HG02970 (cell line): ENCODE data around the gene SDK2.

Experiments
- ATAC-seq: cut with Tn5 transposase; IDR thresholded peaks from one replicate; pipeline ENCODE4 v1.9.1; 2021; ENCODE audit warnings: mild to moderate bottlenecking, moderate library complexity, moderate number of reproducible peaks; ENCODE audit not compliant: unreplicated experiment, low FRiP score

Gene SDK2, protein sequence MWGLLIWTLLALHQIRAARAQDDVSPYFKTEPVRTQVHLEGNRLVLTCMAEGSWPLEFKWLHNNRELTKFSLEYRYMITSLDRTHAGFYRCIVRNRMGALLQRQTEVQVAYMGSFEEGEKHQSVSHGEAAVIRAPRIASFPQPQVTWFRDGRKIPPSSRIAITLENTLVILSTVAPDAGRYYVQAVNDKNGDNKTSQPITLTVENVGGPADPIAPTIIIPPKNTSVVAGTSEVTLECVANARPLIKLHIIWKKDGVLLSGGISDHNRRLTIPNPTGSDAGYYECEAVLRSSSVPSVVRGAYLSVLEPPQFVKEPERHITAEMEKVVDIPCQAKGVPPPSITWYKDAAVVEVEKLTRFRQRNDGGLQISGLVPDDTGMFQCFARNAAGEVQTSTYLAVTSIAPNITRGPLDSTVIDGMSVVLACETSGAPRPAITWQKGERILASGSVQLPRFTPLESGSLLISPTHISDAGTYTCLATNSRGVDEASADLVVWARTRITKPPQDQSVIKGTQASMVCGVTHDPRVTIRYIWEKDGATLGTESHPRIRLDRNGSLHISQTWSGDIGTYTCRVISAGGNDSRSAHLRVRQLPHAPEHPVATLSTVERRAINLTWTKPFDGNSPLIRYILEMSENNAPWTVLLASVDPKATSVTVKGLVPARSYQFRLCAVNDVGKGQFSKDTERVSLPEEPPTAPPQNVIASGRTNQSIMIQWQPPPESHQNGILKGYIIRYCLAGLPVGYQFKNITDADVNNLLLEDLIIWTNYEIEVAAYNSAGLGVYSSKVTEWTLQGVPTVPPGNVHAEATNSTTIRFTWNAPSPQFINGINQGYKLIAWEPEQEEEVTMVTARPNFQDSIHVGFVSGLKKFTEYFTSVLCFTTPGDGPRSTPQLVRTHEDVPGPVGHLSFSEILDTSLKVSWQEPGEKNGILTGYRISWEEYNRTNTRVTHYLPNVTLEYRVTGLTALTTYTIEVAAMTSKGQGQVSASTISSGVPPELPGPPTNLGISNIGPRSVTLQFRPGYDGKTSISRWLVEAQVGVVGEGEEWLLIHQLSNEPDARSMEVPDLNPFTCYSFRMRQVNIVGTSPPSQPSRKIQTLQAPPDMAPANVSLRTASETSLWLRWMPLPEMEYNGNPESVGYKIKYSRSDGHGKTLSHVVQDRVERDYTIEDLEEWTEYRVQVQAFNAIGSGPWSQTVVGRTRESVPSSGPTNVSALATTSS (N-terminal part only)

DNA sequence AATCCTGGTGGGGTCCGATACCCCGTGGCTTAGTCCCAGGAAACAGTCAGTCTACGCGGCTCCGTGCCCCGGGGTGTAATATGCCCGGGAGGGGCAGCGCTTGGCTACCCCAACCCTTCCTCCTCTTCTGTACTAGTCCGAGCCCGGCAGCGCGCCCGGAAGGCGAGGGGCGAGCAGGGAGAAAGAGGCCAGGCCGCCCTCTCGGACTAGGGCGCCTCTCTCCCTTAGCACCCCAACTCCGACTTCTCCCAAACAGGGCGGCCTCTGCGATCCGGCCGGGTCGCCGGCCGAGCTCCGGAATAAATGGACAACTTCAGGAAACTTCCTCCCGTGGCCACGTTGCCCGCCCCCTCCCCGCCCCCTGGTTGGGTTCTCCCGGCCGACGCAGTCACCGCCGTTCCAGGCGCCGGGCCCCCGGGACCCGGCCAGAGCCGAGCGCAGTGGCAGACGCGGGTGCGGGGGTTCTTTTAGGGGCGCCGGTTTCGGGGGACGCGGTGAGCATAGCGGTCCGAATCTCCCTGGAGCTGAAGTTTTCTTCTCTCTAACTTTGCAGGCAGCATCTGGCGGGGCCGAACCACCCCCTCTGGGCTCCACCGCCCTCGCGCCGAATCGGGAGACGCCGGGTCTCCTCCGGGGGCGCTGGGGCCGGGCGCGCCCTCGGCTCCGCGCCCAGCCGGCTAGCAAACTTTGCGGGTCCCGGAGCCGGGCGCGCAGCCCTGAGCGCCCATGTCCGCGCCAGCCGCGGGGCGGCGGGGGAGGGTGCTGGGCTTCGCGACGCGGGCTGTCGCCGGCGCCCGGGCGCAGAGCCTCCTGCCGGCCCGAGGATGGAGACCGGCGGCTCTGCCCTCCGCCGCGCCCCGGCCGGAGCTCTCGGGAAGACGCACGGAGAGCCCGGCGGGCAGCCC, at the start of gene SDK2:
TSS of gene SDK2 (minus strand) at position 301 of the 905 bp plus-strand sequence. CDS start 357 bp downstream, outside the sequence.
- ATAC-seq: no peak

DNA sequence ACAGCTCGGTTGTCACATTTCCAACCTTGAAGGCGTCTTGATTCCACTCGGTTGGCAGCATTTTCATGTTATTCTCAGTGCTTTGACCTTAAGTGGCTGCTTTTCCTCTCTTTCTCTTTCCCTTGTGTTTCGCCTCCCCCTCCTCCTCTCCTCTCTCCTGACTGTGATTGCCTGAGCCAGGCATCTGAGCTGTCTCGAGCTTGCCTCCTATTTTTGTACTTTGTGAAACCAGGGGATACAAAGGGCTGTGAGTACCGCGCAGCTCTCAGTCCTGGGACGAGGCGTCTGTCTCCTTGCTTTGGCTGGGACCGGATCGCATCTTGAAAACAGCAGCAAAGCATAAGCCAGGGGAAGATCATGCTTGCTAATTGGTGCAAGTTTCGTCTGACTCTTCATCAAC, 48.8 kb upstream of the SDK2 start:
- ATAC-seq: no peak

DNA sequence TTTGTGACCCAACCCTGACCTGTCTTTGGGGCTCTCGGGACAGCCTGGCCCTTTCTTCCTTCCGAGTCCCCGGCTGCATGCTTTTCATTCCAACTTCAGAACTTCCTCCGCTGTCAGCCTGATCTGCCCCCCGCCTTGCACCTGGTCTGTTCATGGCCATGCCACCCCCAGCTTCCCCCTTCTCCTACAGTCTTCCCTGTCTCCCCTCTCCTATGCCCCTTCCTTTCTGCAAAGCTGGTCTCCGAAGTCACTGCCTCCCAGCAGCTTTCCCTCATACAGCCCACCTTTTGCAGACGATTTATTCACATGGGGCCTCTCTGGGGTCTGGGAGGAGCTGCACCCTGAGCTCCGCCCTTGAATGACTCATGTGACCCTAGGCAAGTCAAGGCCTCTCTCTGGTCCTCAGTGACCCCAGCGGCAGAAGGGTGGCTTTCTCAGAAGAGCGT, 47.1 kb upstream of the SDK2 start:
- ATAC-seq: no peak

DNA sequence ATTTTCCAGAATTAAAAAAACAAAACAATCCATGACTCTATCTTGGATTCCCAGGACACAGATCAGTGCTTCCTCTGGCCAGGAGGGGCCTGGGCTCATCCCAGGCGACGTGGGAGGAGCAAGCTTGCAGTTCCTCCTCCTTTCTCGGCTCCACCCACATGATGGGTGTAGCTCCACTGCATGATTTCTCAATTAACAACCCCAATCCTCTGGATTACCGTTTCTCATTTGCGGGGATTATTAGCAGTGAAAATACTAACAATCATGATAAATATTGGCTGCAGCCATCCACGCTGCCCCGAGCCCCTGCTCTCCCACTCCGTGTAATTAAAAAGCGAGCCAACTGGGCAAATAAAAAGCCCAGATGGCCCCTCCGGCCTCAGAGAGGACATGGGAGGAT, 46.4 kb upstream of the SDK2 start:
- no peak for ATAC-seq

DNA sequence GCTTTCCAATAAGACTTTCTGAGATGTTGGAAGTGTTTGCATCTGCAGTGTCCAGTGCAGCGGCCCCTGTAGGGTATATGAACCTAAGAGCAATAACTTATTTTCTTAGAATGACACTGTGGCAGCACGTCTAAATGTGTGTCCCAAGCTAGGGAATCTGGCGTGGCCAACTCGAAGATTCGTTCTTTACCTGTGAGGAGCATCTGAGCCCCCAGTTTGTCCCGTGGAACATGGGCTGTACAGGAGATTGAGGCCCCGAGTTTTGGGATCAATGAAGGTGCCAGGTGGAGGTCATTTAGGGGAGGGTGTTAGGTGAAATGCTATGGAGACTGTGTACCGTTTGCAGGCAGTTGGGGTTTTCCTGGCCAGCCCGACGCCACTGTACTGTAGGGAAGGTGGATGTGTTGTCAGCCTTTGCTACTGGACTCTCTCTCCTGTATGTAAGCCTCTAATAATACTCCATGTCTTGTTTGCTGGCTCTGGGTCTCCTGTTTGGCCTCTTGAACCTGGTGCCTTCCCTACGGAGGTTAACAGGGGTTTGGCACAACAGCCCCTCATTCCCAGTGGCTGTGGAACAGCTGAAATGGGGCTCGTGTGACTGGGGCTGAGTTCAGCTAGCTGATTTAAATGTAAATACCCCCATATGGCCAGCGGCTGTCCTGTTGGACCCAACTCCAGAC, 45.5 kb upstream of the SDK2 start:
- ATAC-seq: no peak

DNA sequence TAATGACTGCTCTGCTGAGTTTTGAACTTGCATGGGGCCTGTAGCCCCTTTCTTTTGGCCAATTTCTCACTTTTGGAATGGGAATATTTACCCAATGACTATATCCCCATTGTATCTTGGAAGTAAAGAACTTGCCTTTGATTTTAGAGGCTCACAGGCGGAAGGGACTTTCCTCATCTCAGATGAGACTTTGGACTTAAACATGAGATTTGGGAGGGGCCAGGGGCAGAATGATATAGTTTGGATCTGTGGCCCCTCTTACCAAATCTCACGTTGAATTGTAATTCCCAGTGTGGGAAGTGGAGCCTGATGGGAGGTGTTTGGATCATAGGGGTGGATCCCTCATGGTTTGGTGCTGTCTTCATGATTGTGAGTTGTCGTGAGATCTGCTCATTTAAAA, 42.7 kb upstream of the SDK2 start:
- ATAC-seq: no peak

DNA sequence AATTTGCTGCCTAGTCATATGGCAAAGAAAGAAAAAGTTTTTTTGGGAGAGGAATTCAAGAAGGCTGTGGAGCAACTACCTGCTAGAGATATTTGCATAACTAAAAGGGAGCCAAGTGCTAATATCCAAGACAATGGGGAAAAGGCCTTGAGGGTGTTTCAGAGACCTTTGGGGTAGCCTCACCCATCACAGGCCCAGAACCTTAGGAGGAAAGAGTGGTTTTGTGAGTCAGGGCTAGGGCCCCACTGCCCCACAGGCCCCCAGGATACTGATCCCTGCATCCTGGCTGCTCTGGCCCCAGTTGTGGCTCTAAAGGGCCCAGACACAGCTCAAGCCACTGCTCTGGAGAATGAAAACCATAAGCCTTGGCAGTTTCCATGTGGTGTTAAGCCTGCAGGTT, 41.9 kb upstream of the SDK2 start:
- no peak for ATAC-seq

DNA sequence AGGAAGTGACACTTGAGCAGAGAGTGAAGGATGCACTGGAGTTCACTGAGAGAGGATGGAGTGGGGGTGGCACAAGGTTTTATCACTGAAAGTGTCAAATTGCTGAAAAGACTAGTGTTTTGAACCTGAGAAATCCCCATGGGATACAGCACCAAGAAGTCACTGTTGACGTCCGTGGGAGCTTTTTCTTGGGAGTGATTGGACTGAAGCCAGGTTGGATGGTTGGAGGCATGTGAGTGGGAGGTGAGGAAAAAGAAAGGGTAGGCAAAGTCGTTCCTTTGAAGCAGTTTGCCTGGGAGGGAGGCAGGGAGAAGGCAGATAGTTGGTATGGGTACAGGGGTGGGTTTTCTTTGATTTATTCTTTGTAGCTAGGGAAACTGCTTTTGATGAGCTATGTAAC, 39.9 kb upstream of the SDK2 start:
- no peak for ATAC-seq

DNA sequence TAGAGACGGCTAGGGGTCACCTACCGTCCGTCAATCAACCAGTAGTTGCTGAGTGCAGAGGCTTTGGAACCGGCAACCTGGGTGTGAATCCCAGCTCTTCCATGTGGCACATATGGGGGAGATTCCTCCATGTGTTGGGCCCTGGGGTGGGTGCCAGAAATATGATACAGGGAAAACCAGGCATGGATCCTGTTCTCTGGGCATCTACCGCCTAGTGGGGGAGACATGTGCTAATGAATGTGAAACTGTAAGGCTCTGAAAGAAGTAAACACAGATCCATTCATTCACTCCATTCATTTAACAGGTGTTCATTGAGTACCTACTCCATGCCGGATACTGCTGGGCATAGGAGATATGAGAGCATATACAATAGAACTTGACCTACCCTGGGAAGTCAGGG, 39.5 kb upstream of the SDK2 start:
- ATAC-seq: no peak

DNA sequence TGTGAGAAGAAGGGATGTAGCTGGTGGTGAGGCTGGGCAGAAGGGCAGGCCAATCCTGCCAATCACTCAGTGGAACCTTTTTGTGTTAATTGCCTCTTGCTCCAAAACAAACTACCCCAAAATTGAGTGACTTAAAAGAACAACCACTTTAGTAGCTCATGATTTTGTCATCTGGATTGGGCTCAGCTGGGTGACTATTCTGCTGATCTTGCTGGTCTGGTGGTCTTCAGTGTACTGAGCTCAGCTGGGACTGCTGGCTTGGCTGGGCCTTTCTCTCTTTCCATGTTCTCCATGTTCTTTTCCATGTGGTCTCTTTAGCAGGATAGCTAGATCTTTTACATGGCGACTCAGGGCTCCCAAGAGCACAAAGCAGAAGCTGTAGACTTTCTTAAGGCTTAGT, 37.7 kb upstream of the SDK2 start:
- ATAC-seq: no peak

DNA sequence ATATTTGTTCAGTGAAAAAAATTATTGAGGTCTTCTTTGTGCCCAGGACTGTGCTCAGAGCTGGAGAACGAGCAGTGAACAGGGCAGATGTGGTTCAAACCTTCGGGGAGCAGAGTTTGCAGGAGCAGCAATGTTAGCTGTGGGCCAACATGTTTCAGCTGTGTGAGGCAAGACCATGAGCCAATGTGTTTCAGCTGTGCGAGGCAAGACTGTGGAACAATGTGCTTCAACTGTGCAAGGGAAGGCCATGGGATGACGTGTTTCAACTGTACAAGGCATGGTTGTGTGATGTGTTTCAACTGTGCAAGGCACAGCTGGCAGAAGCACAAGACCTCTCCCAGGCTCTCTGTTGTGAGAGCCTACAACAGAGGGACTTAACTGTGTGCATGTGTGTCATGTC, 35.2 kb upstream of the SDK2 start:
- no peak for ATAC-seq

DNA sequence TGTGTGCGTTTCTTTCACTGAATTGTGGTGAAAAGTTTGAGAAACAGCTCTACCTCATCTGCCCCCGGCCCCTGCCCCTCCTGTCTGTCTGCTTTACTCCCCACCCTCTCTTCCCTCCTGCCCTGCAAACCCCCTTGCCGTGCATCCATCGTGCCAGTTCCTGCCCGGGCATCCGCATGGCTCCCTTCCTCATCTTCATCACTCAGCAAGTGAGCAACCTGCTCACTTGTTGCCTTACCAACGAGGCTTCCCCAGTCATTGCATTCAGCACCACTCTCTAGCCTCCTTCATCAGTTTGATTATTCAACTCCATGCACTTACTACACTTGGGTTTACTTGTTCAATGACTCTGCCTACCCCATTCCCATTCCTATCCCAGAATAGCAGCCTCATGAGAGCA, 34.8 kb upstream of the SDK2 start:
- no peak for ATAC-seq

DNA sequence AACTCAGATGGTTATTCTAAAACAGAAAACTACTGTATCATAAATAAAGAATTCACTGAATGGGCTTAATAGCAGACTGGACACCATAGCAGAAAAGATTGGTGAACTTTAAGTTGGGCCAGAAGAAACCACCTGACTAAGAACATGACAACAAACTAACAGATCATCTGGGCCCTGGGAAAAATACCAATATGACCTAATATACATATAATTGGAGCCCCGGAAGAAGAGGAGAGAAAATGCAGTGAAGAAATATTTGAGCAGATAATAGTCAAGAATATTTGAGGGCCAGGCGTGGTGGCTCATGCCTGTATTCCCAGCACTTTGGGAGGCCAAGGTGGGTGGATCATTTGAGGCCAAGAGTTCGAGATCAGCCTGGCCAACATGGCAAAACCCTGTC, 25.5 kb upstream of the SDK2 start:
- no peak for ATAC-seq

DNA sequence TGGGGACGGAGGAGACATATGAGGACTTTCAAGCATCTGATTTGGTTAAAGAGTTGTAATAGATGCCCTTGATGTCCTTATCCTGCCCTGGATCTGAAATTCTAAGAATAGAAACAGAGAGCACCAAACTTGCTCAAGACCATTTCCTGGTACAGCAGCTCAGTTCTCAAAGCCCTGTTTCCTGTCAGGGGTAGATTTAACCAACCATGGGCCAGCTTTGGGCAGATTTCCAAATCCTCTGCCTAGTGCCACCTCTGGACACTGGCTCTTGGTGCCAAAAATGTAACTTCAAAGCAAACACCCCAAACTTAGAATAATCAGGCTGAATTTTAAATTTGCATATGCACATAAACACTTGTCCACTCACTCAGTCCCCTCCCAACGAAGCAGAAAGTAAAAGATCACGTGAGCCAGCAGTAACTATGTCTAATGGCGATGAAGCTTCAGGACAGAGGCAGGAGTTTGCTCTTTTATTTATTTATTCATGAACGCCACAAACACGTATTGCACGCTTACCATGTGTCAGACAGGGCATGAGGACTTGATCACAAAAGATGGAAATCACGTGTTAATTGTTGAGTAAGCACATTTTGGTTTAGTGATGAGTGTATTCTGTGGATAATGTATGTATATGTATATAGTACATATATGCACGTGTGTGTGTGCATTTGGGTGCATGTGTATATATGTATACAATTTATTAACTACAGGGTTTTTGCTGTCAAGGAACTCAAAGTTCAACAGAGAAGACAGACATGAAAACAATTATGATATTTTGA, 23.1 kb upstream of the SDK2 start:
- no peak for ATAC-seq

DNA sequence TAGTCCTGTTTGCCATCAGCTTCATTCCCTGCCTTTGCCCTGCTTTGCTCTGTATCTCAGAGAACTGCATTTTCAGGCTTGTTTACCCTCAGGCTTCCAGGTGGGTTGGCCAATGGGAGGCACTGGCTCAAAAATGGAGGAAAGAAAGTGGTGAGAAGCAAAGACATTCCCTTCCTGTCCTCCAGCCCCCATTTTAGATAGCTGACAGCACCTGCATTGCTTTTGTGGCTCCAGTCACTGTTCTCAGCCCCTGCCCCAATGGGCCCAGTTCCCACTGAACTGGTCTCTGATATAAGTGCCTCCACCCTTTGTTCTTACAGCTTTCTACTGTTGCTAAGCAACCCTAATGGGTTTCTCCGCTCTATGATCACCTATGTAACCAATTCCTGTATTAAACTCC, 19.4 kb upstream of the SDK2 start:
- no peak for ATAC-seq

DNA sequence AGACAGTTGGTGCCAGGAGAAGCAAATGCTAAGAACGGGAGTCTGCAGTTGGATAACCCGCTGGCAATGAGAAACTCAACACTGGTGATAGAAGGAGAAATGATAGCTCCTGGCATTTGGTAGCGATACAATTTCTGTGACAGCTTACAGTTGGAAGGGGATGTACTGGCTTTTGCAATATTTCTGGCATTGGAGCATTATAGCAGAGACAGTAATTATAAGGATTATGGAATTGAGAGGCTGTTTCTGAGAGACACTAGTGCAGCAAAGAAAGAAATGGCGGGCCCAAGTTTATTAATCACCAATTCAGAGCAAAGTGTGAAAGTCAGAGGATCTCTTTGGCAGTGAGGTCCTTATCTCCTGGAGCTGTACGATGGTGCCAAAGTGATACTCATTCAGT, 16.1 kb upstream of the SDK2 start:
- no peak for ATAC-seq

DNA sequence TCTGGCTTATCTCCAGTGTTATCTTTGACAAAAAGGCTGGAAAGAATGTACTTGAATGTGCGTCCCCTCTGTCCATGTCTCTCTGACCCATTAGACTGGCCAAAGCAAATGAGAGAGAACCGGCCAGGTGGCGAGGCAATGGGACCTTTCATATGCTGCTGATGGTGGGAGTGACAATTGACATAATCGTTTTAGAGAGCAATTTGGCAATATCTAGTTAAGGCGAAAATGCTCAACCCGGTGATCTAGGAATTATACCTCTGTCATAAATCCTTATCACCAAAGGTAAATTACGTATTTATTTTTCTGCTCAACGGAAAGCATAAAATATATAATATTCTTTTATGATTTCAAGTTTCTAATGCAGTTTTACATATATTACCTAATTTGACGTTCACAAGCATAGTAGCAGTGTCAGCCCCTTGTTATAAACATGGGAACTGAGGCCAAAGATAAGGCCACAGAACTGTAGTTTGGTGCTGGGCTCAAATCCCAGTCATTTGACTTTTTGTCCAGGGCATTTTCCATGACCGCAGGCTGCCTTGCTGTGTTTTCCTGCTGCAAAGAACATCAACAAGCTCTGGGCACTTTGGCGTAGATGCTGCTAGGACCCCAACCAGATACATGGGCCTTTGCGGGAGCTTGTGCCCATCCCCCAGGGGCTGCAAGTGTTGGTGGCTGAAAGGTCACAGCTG, 14.7 kb upstream of the SDK2 start:
- no peak for ATAC-seq

DNA sequence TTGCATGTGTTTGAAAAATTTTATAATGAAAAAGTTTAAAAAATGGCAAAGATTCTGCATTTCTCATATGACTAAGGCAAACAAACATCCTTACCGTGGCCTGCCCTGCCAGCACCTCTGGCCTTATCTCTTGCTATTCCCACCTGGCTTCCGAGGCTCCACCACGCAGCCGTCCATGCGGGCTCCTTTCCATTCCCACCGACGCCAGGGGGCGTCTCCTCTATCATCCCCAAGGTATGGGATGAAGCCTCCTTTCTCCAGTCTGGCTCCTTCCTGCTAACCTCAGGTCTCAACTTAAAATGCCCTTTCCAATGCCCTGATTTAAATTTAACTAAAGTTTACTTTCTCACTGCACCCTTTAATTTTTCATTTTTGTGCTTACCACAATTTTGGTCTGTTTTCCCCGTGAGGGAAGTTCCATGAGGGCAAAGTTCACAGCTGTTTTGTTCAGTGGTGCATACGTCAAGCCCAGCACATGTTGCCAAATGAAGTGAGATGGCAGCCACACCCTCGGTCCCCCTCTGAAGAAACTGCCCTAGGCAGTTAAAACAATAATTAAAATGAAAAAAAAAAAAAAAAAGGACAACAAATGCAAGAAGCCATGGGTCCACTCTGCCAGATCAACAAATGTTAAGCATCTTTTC, 13.3 kb upstream of the SDK2 start:
- ATAC-seq: no peak
